ENCODE measurements around the gene NPAS2.

The NPAS2 gene

GRCh38 chr2:100962366-100963025, 142.6 kb downstream of the NPAS2 start:
- in situ Hi-C loops (cut with MboI; ENCODE audit: low sequenced_read_pairs), result no loop called here

DNA sequence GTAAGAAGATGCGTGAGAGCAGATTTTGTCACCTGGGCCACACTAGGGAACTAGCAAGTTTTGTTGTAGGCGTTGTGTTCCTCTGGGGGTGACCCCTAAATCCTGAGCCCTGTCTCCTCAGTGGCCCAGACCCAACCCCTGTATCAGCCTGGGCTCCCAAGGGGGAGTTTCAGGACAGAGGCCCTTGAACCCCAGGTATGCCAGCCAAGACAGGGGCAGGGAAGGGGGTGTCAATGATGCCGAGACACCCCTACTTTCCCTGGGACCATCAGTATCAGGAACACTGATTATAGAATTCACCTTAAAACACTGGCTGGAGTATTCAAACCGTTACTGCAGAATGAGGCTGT, 143.1 kb downstream of the NPAS2 start:
- in situ Hi-C loops (cut with MboI; ENCODE audit: low sequenced_read_pairs), result no loop called here

DNA sequence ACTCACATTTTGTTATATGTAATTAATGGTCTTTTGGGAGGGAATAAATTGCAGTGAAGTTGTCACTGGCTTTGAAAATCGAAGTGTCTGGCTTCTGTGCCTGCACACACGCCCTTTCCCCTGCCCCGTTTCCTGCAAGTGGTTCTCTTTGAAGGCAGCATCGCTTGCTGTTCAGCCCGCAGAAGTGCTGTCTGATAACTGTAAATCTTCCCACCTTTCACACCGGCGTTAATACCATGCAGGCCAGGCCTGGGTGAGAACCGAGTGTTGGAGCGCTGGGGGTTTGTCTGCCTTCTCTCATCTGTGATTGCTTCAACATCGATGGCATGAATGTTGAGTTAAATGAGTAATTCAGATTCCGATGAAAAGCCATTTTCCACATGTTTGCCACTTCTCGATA, 144.3 kb downstream of the NPAS2 start:
- in situ Hi-C loops (cut with MboI; ENCODE audit: low sequenced_read_pairs), result no loop called here

DNA sequence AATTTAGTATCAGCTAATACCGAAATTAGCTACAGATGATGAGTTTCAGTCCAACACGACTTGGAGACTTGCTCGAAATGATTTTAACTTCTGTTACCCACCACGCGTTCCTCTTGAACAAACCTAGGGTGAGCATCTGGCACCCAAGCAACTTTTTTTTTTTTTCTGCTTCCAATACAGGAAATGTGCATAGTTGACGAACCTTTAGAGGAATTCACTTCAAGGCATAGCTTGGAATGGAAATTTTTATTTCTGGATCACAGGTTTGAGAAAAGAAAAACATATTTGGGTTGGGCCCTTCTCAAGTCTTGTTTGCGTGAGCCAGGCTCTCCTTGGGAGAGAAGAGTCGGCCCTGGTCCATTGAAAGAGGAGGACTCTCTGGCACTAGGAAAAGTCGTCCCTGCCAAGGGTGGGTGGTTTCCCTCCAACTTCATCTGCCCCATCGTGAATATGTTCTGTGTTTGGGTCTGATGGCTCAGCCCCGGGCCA, 144.8 kb downstream of the NPAS2 start:
- in situ Hi-C loops (cut with MboI; ENCODE audit: low sequenced_read_pairs), result no loop called here

GRCh38 chr2:100965596-100965995, 145.7 kb downstream of the NPAS2 start:
- in situ Hi-C loops (cut with MboI; ENCODE audit: low sequenced_read_pairs), result no loop called here

DNA sequence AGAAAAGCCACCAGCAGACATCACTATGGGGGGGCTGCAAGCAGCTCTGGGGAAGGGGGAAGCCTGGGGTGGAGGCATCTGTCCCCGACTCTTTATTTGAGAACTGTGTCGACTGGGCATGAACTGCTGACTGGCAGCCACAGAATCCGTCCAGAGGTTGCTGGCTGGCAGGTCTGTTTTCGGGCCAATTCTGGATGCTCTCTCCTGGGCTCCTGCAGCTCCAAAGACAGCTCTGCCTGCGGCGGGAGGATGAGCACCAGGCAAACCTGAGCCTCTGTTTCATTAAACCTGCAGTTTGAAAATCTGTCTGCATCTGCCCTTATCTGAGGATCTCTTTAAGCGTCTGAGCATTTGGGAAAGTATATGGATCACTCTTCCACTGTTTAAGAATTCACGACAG, 147.8 kb downstream of the NPAS2 start:
- in situ Hi-C loops (cut with MboI; ENCODE audit: low sequenced_read_pairs), result no loop called here

DNA sequence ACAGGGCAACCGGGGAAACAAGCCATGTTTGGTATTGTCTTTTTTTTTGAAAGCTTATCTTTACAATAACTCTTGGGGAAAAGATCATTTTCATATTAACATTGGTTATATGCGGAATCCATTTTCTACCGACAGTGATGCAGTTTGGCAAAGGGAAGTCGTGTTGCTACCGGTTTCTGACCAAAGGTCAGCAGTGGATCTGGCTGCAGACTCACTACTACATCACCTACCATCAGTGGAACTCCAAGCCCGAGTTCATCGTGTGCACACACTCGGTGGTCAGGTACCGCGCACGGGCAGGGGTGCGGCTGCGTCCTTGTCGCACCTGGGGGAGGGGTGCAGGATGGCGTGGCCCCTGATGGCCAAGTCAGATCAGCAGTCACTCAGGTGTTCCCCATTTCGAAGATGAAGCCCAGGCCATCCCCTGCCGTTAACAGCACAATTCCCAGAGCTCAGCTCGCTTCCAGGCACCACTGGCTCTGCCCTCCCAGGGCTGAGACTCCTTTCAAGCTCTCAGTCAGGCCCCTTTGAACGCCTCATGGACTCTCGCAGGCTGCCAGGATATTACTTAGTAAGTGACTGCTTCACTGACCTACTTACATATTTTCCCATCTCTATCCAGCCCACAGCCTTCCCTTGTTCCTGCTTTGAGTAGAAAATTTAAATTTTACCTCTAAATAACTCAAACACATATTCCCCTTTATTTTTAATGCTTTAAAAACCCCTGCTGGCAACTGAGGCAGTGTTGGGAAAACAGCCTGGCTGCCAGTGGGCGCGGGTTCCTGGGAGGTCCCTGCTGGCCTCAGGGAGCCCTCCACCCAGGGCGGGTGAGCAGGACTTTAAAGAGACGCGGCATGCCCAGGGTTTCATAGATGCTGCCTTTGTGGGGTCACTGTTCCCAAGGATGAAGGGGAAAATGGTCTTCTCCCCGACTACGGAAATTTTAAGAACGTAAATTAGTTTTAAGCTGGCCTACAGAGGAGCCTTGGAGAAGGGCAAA, 148.5 kb downstream of the NPAS2 start:
- in situ Hi-C loops (cut with MboI; ENCODE audit: low sequenced_read_pairs), result no loop called here

DNA sequence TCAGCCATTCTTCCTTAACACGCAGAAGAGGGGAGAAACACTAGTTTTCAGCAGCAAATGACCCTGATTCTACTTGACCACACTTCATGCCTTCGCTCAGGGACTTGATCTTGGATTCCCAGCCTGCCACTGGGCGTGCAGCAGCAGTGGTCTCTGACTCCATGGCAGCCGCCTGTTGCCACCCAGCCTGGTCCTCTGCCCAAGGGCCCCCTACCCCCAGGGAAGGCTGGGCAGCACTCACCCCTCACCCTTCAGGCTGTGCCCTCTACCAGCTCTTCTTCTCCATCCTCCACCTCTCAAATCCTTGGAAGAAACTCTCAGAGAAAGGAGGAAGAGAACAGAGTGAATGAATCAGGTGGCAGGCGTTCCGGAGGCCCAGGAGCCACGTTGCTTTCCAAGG, 150.1 kb downstream of the NPAS2 start:
- in situ Hi-C loops (cut with MboI; ENCODE audit: low sequenced_read_pairs), result no loop called here

- in situ Hi-C loops (cut with MboI; ENCODE audit: low sequenced_read_pairs), result no loop called here
Measured at GRCh38 chr2:100971221-100971620, 151.3 kb downstream of the NPAS2 start.

GRCh38 chr2:100972452-100972851, 152.5 kb downstream of the NPAS2 start:
- in situ Hi-C loops (cut with MboI; ENCODE audit: low sequenced_read_pairs), result no loop called here

- in situ Hi-C loops (cut with MboI; ENCODE audit: low sequenced_read_pairs), result no loop called here
Measured at GRCh38 chr2:100974712-100975520, 155.0 kb downstream of the NPAS2 start.

DNA sequence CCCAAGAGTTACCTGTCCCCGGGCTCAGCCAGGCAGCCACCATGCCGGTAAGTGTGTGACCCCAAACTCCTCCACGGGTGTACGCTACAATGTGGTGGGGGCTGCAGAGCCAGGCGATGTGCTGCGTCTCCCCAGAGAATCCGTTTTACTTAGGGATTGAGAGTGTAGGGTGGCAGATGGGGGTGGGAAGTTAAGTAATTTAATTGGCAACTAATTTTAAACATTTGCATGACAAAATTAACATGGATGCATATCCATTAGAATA, 155.5 kb downstream of the NPAS2 start:
- in situ Hi-C loops (cut with MboI; ENCODE audit: low sequenced_read_pairs), result no loop called here

DNA sequence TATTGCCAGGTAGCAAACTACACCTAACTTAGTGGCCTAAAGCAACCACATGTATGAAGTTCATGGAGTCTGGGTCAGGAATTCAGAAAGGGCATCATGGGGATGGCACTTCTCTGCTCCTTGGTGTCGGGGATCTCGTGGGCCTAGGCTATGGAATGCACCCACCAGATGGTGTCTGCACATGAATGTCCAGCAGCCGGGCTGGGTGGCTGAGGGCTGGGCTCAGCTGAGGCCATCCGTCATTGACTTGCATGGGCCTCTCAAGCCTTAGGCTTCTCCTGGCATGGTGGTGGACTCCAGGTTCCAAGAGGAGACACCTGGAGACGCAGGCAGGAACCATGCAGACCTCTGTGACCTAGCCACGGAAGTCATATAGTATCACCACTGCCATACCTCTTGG, 156.1 kb downstream of the NPAS2 start:
- in situ Hi-C loops (cut with MboI; ENCODE audit: low sequenced_read_pairs), result no loop called here

- in situ Hi-C loops (cut with MboI; ENCODE audit: low sequenced_read_pairs), result no loop called here
Measured at GRCh38 chr2:100976645-100977391, 156.9 kb downstream of the NPAS2 start.

- in situ Hi-C loops (cut with MboI; ENCODE audit: low sequenced_read_pairs), result no loop called here
Measured at GRCh38 chr2:100977511-100977910, 157.6 kb downstream of the NPAS2 start.

DNA sequence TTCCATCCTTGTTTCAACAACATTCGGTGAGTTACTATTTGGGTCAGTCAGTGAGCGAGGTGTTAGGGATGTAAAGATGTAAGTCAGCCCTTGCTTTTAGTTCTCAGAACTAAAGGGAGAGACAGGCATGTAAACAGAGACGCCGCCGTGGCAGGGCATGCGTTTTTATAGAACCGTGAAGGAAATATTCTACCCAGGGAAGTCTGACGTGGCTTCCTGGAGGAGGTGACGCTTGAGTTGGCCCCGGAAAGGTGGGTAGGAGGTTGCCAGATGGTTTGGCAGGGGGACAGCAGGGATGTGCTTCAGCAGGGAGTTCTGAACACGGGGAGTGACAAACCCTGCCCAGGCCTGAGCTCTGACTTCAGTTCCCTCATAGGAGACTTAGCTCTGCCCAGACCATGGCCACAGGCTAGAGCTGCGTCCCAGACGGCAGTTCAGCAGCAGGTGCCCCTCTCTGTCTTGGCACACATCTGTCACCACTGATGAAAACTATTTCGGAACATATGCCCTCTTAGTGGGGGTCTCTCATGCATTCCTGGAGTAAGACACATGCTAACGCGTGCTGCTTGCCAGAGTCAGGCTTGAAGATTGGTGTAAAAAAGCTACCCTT, 158.7 kb downstream of the NPAS2 start:
- in situ Hi-C loops (cut with MboI; ENCODE audit: low sequenced_read_pairs), result no loop called here

- in situ Hi-C loops (cut with MboI; ENCODE audit: low sequenced_read_pairs), result loop anchor here (10.0 kb wide), 1 partner anchor 365 kb away; no protein-coding TSS in a partner anchor
Measured at GRCh38 chr2:100980046-100980445, 160.1 kb downstream of the NPAS2 start.

DNA sequence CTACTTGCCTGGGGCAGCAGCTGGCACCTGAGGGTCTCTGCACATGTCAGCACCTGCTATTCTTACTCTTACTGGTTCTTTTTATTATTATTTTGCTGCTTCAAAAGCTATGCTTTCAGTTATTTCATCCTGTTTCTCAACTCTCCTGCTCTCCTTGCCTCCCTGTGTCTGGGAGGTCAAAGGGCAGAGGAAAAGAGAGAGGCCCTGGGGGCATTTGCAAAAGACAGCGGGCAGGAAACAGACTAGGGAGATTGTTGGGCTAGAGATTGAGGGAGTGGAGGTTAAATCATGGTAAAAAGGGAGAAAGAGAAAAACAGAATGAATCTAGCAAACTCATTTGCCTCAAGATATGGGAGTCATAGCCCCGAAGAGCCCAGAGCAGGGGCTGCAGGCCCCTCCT, 161.1 kb downstream of the NPAS2 start:
- in situ Hi-C loops (cut with MboI; ENCODE audit: low sequenced_read_pairs), result loop anchor here (10.0 kb wide), 1 partner anchor 366 kb away; no protein-coding TSS in a partner anchor

- in situ Hi-C loops (cut with MboI; ENCODE audit: low sequenced_read_pairs), result loop anchor here (10.0 kb wide), 1 partner anchor 368 kb away; no protein-coding TSS in a partner anchor
Measured at GRCh38 chr2:100982431-100982861, 162.5 kb downstream of the NPAS2 start.

- in situ Hi-C loops (cut with MboI; ENCODE audit: low sequenced_read_pairs), result loop anchor here (10.0 kb wide), 1 partner anchor 368 kb away; no protein-coding TSS in a partner anchor
Measured at GRCh38 chr2:100983201-100983600, 163.3 kb downstream of the NPAS2 start.

All from HL-60/S4 treated with retinoic acid at 250 ng/mL for 4 days and 3 days (cell line).